HEK293 (cell line): ENCODE data around the gene NOC2L.
A peak's percentile ranks its signal among the peaks of the same experiment; 100 is the strongest.

Experiments
- CTCF ChIA-PET: fragments of 350-600 bp; formaldehyde crosslinking; extraction: SDS; loops from one replicate; lab custom pipeline; 2021; ENCODE audit warnings: antibody characterized with exemption; lab: Yijun Ruan, JAX
- POLR2A ChIA-PET: fragments of 300-600 bp; formaldehyde crosslinking; extraction: SDS; loops from one replicate; lab custom pipeline; 2020; ENCODE audit warnings: antibody characterized with exemption, inconsistent platforms; lab: Yijun Ruan, JAX
- H3K27ac ChIP-seq: fragments of 200-500 bp; sonication (Bioruptor generic); 2 replicates; pipeline ENCODE4 v1.5.1; 2014; ENCODE audit warnings: low read depth, low read length, control low read depth, inconsistent platforms; ENCODE audit errors: extremely low read depth
- H3K36me3 ChIP-seq, 2 experiments: fragments of 200-500 bp in 1 of 2; sonication (Bioruptor generic) in 1 of 2; 1 replicate in 1 of 2; 2 replicates in 1 of 2; pipeline ENCODE4 v1.5.1; 2014 to 2017; ENCODE audit warnings: inconsistent platforms in 2 of 2, low read length in 2 of 2; ENCODE audit not compliant: control insufficient read depth in 2 of 2, insufficient read depth in 1 of 2
- H3K4me1 ChIP-seq: fragments of 200-500 bp; sonication (Bioruptor generic); 2 replicates; pipeline ENCODE4 v1.5.1; 2014; ENCODE audit warnings: mild to moderate bottlenecking, low read length, inconsistent platforms; ENCODE audit not compliant: control insufficient read depth, insufficient read depth
- H3K4me3 ChIP-seq: 2 replicates; pipeline ENCODE4 v1.5.1; 2011; ENCODE audit warnings: low read depth, mild to moderate bottlenecking, control low read depth, low read length, moderate library complexity
- H3K9me3 ChIP-seq: fragments of 200-500 bp; sonication (Bioruptor generic); 2 replicates; pipeline ENCODE4 v1.5.1; 2014; ENCODE audit warnings: low read depth, low read length, inconsistent platforms; ENCODE audit not compliant: control insufficient read depth, insufficient read depth
- CTCF ChIP-seq: fragments of 450-650 bp; formaldehyde crosslinking; IDR thresholded peaks from 2 replicates; pipeline ENCODE4 v1.5.1; 2016; ENCODE audit warnings: missing biosample characterization, missing genetic modification characterization
- GFI1B ChIP-seq: fragments of 450-650 bp; formaldehyde crosslinking; IDR thresholded peaks from 2 replicates; pipeline ENCODE4 v1.5.1; 2016; ENCODE audit warnings: missing biosample characterization, missing genetic modification characterization
- GLI4 ChIP-seq: fragments of 450-650 bp; formaldehyde crosslinking; IDR thresholded peaks from 2 replicates; pipeline ENCODE4 v1.5.1; 2016; ENCODE audit warnings: missing biosample characterization, missing genetic modification characterization
- HOXA7 ChIP-seq: sonication (generic); formaldehyde crosslinking; IDR thresholded peaks from 2 replicates; pipeline ENCODE4 v1.8.1; 2022; ENCODE audit warnings: missing genetic modification reagents, borderline replicate concordance
- KLF10 ChIP-seq: fragments of 450-650 bp; IDR thresholded peaks from 2 replicates; pipeline ENCODE4 v1.5.1; 2018; ENCODE audit warnings: missing biosample characterization, mild to moderate bottlenecking, missing genetic modification characterization
- PRDM1 ChIP-seq: fragments of 450-650 bp; formaldehyde crosslinking; IDR thresholded peaks from 2 replicates; pipeline ENCODE4; 2016; ENCODE audit warnings: missing biosample characterization, missing genetic modification characterization
- SALL2 ChIP-seq: fragments of 450-650 bp; formaldehyde crosslinking; IDR thresholded peaks from 2 replicates; pipeline ENCODE4 v1.5.0; 2017; ENCODE audit warnings: missing biosample characterization, mild to moderate bottlenecking, missing genetic modification characterization, borderline replicate concordance
- TRIM28 ChIP-seq: IDR thresholded peaks from 2 replicates; pipeline ENCODE4 v1.6.1; 2011; ENCODE audit warnings: low read length, control low read depth, borderline replicate concordance
- ZBTB7A ChIP-seq: fragments of 450-650 bp; formaldehyde crosslinking; IDR thresholded peaks from 2 replicates; pipeline ENCODE4 v1.5.1; 2016; ENCODE audit warnings: low read depth, missing biosample characterization, missing genetic modification characterization
- ZNF155 ChIP-seq: fragments of 450-650 bp; formaldehyde crosslinking; IDR thresholded peaks from 2 replicates; pipeline ENCODE4 v1.5.1; 2016; ENCODE audit warnings: missing biosample characterization, missing genetic modification characterization
- ZNF19 ChIP-seq: fragments of 450-650 bp; formaldehyde crosslinking; IDR thresholded peaks from 2 replicates; pipeline ENCODE4; 2016; ENCODE audit warnings: missing biosample characterization, missing genetic modification characterization, low read depth
- ZNF341 ChIP-seq: fragments of 450-650 bp; formaldehyde crosslinking; IDR thresholded peaks from 2 replicates; pipeline ENCODE4; 2016; ENCODE audit warnings: low read depth, missing biosample characterization, missing genetic modification characterization
- ZNF513 ChIP-seq: fragments of 450-650 bp; IDR thresholded peaks from 2 replicates; pipeline ENCODE4 v1.5.1; 2018; ENCODE audit warnings: missing biosample characterization, missing genetic modification characterization
- ZNF530 ChIP-seq: fragments of 450-650 bp; formaldehyde crosslinking; IDR thresholded peaks from 2 replicates; pipeline ENCODE4 v1.5.1; 2016; ENCODE audit warnings: low read depth, missing biosample characterization, missing genetic modification characterization
- ZNF600 ChIP-seq: fragments of 450-650 bp; formaldehyde crosslinking; IDR thresholded peaks from 2 replicates; pipeline ENCODE4 v1.5.1; 2016; ENCODE audit warnings: missing biosample characterization, missing genetic modification characterization
- ZNF626 ChIP-seq: fragments of 450-650 bp; sonication (Bioruptor Pico); formaldehyde crosslinking; IDR thresholded peaks from 2 replicates; pipeline ENCODE4 v1.5.1; 2018; ENCODE audit warnings: missing biosample characterization, missing genetic modification characterization, inconsistent platforms
- ZNF670 ChIP-seq: fragments of 450-650 bp; formaldehyde crosslinking; IDR thresholded peaks from 2 replicates; pipeline ENCODE4 v1.5.1; 2016; ENCODE audit warnings: missing biosample characterization, missing genetic modification characterization, low read depth
- ZNF792 ChIP-seq: fragments of 450-650 bp; formaldehyde crosslinking; IDR thresholded peaks from 2 replicates; pipeline ENCODE4 v1.5.1; 2016; ENCODE audit warnings: missing biosample characterization, missing genetic modification characterization
- ZNF837 ChIP-seq: fragments of 450-650 bp; formaldehyde crosslinking; IDR thresholded peaks from 2 replicates; pipeline ENCODE4 v1.5.1; 2016; ENCODE audit warnings: missing biosample characterization, missing genetic modification characterization
- ZNF843 ChIP-seq: fragments of 450-650 bp; formaldehyde crosslinking; IDR thresholded peaks from 2 replicates; pipeline ENCODE4 v1.5.1; 2016; ENCODE audit warnings: missing biosample characterization, missing genetic modification characterization
- ZSCAN30 ChIP-seq: fragments of 450-650 bp; IDR thresholded peaks from 2 replicates; pipeline ENCODE4 v1.5.1; 2018; ENCODE audit warnings: missing biosample characterization, mild to moderate bottlenecking, missing genetic modification characterization, moderate library complexity
- TF ChIP-seq, protein P1 (sequence below): fragments of 450-650 bp; formaldehyde crosslinking; IDR thresholded peaks from 2 replicates; pipeline ENCODE4 v1.5.1; 2016; ENCODE audit warnings: missing biosample characterization, missing genetic modification characterization
- TF ChIP-seq, protein P2 (sequence below): fragments of 450-650 bp; formaldehyde crosslinking; IDR thresholded peaks from 2 replicates; pipeline ENCODE4 v1.5.1; 2017; ENCODE audit warnings: missing biosample characterization, missing genetic modification characterization
- TF ChIP-seq, protein P3 (sequence below): fragments of 450-650 bp; formaldehyde crosslinking; IDR thresholded peaks from 2 replicates; pipeline ENCODE4 v1.5.1; 2016; ENCODE audit warnings: missing biosample characterization, missing genetic modification characterization

NOC2L gene

GRCh38 chr1:913491-914130 lies 45.4 kb downstream of the NOC2L start:
- Histone ChIP-seq H3K4me1 (peaks cover 36% of the 10 kb centered on the region), H3K4me3 (no peak overlapping the region), H3K36me3 (no peaks in the 10 kb centered on the region), H3K9me3 (no peaks in the 10 kb centered on the region), H3K27ac (no peak overlapping the region)
- TF ChIP-seq CTCF (no peak), ZNF19 (no peak), GLI4 (tag by site-specific recombination) (no peak), ZNF670 (tag by site-specific recombination) (no peak), HOXA7 (no peak), ZNF155 (tag by site-specific recombination) (no peak), ZNF837 (no peak), SALL2 (tag by site-specific recombination) (no peak), PRDM1 (no peak), ZNF792 (no peak), ZNF626 (tag by site-specific recombination) (no peak), ZNF530 (no peak), ZBTB7A (tag by site-specific recombination) (no peak), ZNF600 (tag by site-specific recombination) (no peak), GFI1B (tag by site-specific recombination) (no peak), ZNF843 (tag by site-specific recombination) (no peak), ZNF513 (tag by site-specific recombination) (no peak), KLF10 (tag by site-specific recombination) (no peak)
- TF ChIP-seq, protein P1, sequence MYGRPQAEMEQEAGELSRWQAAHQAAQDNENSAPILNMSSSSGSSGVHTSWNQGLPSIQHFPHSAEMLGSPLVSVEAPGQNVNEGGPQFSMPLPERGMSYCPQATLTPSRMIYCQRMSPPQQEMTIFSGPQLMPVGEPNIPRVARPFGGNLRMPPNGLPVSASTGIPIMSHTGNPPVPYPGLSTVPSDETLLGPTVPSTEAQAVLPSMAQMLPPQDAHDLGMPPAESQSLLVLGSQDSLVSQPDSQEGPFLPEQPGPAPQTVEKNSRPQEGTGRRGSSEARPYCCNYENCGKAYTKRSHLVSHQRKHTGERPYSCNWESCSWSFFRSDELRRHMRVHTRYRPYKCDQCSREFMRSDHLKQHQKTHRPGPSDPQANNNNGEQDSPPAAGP (tag by site-specific recombination), result no peak
- TF ChIP-seq, protein P2, sequence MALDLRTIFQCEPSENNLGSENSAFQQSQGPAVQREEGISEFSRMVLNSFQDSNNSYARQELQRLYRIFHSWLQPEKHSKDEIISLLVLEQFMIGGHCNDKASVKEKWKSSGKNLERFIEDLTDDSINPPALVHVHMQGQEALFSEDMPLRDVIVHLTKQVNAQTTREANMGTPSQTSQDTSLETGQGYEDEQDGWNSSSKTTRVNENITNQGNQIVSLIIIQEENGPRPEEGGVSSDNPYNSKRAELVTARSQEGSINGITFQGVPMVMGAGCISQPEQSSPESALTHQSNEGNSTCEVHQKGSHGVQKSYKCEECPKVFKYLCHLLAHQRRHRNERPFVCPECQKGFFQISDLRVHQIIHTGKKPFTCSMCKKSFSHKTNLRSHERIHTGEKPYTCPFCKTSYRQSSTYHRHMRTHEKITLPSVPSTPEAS (tag by site-specific recombination), result no peak
- POLR2A ChIA-PET, result no interaction called here
- CTCF ChIA-PET, result interaction anchor here (1.2 to 3.9 kb wide), 3 partner anchors 8 to 44 kb away, joined by 7 to 26 read pairs (median 10); no protein-coding TSS in a partner anchor

DNA sequence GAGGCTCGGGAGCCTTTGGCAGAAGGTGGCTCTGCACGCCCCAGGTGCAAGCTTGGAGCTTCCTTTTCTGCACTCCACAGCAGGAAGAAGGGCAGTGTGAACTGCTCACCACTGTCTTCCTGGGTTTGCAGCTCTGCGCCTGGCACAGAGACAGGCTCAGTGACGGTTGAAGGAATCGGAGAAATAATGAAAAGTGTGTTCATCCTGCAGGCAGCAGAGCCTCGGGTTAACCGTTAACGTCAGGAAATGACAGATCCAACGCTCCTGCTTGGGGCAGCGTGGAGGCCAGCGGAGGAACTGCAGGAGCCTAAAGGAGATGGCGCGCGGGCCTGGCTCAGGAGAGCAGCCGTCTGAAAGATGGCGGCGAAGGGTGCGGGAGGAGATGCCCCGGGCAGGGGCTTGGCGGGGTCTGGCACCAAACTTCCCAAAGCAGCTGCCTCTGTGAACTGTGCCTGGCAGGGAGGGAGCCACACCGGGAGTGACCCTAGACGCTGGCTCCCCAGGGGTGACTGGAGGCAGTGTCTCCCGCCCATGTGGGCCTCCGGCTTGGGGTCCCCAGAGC lies 46.2 kb downstream of the NOC2L start:
- POLR2A ChIA-PET, result interaction anchor here (1.0 to 1.9 kb wide), 2 partner anchors 8 to 38 kb away, joined by 3 to 6 read pairs; no protein-coding TSS in a partner anchor

More for the DNA sequence above, 46.2 kb downstream of the NOC2L start:
- H3K9me3 ChIP-seq, result no peaks in the 10 kb centered on the region
- H3K4me3 ChIP-seq, result no peak overlapping the region
- TF ChIP-seq ZNF341 (tag by site-specific recombination), result peak; percentile 11; the same call in 1 of the 2 replicates
- no peak for TF ChIP-seq ZSCAN30 (tag by site-specific recombination)
- TF ChIP-seq, protein P3, sequence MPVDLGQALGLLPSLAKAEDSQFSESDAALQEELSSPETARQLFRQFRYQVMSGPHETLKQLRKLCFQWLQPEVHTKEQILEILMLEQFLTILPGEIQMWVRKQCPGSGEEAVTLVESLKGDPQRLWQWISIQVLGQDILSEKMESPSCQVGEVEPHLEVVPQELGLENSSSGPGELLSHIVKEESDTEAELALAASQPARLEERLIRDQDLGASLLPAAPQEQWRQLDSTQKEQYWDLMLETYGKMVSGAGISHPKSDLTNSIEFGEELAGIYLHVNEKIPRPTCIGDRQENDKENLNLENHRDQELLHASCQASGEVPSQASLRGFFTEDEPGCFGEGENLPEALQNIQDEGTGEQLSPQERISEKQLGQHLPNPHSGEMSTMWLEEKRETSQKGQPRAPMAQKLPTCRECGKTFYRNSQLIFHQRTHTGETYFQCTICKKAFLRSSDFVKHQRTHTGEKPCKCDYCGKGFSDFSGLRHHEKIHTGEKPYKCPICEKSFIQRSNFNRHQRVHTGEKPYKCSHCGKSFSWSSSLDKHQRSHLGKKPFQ (tag by site-specific recombination), result peak; percentile 71; the same call in 1 of the 2 replicates
- TF ChIP-seq TRIM28, result 0 out of 2 replicates have a peak, but pooled peaks have one; percentile 14
- peak; percentile 30; the same call in 1 of the 2 replicates for TF ChIP-seq CTCF
- peaks cover 36% of the 10 kb centered on the region for H3K4me1 ChIP-seq
- CTCF ChIA-PET, result interaction anchor here (0.8 to 1.8 kb wide), 2 partner anchors 26 to 28 kb away, joined by 3 to 6 read pairs; no protein-coding TSS in a partner anchor
- no peaks in the 10 kb centered on the region for H3K36me3 ChIP-seq
- H3K27ac ChIP-seq, result no peak overlapping the region
